AG20443 (cell line): Measurements from ENCODE around the gene SDR42E1.

Experiments used
- DNase-seq: peaks from one replicate; pipeline ENCODE4 v3.0.0; 2012; ENCODE audit warnings: low spot score, mixed read lengths

SDR42E1 gene

GRCh38 chr16:81939164-81940056, 71.9 kb downstream of the SDR42E1 start:
- DNase-seq, result no peak
